IPS-18c (cell line): Measurements from ENCODE around the gene OTUB2.

Experiments used
- H3K4me3 ChIP-seq: 2 replicates; pipeline ENCODE4 v1.7.0; 2013; ENCODE audit warnings: low read depth, mild to moderate bottlenecking, low read length, moderate library complexity; ENCODE audit not compliant: insufficient read depth
- H3K9me3 ChIP-seq: one replicate; pipeline ENCODE4 v1.6.1; 2013; ENCODE audit warnings: mild to moderate bottlenecking, low read length, moderate library complexity; ENCODE audit not compliant: control insufficient read depth, insufficient read depth

Gene OTUB2

DNA sequence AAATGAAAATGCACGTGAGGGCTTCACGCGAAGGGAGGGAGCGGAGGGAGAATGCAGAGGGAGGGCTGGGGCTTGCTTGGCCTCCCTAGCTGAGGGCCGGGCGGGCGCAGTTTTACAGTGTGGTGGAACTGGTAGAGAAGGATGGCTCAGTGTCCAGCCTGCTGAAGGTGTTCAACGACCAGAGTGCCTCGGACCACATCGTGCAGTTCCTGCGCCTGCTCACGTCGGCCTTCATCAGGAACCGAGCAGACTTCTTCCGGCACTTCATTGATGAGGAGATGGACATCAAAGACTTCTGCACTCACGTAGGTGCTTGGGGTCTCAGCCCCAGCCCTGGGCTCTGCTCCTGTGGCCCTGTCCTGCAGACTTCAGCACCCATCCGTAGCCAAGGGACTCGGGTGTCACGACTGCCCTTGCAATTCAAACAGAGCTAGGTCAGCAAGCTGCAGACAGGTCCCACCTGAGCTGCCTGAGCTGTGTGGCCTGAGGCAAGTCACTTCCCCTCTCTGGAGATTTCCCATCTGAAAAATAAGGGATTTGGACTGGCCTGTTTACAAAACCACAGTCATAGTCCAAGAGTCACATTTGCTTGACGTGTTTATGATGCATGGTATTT, 18.4 kb downstream of the OTUB2 start:
- Histone ChIP-seq H3K4me3 (no peak overlapping the region), H3K9me3 (no peaks in the 10 kb centered on the region)

DNA sequence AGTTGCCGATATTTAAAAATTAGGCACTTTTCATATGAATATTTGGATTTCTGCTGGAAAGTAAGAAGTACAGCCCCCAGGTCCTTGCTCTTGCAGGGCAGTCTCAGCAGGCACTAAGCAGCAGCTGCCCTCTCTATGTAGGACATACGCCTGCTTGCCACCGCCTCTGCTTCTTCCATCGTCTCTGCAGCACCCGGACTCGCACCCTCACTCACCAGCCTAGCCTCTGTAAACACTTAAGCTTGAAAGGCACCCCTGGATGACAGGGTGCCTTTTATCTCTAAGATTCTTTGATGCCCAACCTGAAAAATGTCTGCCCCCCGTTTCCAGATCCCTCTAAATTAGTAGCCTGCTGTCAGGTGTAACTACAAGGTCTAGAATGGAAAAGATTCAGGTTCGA, 19.0 kb downstream of the OTUB2 start:
- no peak overlapping the region for H3K4me3 ChIP-seq
- no peaks in the 10 kb centered on the region for H3K9me3 ChIP-seq

DNA sequence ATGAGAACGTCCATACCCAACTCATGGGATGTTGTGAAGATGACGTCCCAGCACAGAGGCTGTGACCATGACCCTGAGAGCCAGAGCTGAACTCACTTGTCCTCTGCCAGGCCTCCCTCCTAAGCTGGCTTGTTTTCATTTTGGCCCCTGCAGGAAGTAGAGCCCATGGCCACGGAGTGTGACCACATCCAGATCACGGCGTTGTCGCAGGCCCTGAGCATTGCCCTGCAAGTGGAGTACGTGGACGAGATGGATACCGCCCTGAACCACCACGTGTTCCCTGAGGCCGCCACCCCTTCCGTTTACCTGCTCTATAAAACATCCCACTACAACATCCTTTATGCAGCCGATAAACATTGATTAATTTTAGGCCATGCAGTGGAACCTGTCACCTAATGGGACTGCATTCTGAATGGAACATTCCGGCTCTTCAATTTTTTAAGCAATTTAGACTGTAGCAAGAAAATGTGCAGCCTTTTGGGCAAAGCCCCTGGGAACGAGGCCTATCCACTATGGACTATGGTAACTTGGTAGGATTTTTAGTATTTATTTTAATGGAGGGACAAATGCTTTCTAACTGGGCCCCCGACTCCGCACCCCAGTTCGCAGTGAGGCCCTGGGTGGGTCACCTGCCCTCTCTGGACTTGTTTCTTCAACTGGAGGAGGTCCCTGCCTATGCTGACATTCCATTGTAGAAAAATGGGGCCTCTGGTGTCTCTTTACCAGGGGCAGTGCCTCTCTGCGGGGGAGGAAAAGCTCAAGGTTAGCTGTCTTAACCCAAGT, 19.6 kb downstream of the OTUB2 start:
- Histone ChIP-seq H3K9me3 (no peaks in the 10 kb centered on the region), H3K4me3 (no peak overlapping the region)

DNA sequence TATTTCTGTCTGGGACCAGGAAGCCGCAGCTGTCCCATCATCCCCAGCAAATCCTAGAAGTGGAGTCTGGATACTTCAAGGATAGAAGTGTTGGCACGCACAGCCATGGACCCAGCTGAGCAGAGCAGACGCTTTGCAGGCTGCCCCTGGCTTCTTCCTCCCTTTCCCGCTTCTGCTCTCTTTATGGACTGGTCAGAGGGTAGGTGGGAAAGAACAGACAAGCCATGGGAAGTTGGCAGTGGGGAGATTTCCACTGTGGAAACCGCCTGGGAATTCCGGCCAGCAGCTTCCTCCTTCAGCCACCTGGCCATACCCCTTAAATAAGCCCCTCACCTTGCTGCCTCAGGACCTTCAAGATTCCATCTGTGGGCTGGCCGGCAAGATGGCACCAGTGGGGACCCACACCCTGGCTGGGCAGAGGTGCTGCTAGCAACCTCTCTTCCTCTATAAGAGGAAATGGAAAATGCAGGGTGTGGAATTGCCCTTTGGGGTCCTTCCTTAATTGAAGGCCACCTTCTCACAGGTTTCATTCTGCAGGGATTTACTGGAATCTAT, 20.6 kb downstream of the OTUB2 start:
- H3K4me3 ChIP-seq, result no peak overlapping the region
- H3K9me3 ChIP-seq, result no peaks in the 10 kb centered on the region

DNA sequence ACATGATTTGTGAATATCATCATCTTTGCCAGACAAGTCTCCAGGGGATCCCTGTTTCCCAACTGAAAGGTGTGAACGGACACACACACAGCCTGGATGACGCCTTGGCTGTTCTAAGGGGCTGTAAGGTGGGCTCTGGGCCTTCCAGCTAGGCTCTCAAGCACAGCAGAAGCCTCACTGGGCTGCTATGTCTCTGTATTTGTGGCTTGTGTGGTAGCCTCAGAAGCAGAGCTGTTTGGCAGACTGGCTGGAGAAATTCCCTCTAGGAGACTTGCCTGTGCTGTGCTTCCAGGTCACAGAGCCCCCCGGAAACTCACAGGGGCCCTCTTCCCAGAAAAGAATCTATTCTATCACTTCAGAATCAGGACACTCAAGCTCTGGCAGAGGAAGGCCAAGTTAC, 21.4 kb downstream of the OTUB2 start:
- H3K4me3 ChIP-seq, result no peak overlapping the region

DNA sequence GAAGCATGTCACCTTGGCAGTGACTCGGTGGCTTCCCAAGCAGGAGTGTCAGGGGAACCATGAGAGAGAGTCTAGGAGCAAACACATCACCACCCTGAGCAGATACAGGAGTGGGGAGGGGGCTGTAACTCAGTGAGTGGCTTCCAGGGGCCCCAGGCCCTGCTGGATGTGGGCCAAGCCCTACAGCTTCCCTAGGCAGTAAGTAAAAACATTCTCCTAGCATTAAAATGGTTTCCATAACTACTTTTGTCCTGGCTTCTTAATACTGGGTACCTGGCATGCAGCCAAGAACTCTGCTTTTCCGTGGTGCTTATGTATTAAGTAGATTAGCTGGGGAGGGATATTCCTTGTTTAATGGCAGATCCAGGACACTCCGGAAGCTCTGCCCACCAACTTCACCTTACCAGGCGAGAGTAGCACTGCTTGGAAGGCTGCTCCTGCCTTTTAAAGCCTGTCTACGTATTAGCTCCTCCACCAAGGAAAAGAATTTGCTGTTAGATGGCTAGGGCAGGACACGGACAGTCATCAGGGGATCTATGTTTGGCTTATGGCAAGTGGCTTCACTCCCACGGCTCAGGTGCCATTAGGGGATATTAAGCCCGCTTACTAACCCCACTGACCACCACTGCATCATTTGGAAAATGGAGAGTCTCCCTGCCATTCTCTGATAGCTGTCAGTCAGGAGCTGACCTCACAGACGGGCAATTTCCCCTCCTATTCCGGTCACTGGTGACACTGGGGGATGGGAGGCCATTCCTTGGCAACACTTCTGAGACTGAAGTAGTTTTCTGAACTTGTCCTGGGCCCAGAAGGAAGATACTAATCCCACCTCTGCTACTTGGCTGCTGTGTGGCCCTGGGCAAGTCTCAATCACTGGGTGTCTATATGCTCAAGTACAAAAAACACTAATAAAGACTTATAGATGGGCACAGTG, 22.8 kb downstream of the OTUB2 start:
- Histone ChIP-seq H3K9me3 (no peaks in the 10 kb centered on the region), H3K4me3 (no peak overlapping the region)

More for the DNA sequence above, 21.4 kb downstream of the OTUB2 start:
- H3K9me3 ChIP-seq, result no peaks in the 10 kb centered on the region

DNA sequence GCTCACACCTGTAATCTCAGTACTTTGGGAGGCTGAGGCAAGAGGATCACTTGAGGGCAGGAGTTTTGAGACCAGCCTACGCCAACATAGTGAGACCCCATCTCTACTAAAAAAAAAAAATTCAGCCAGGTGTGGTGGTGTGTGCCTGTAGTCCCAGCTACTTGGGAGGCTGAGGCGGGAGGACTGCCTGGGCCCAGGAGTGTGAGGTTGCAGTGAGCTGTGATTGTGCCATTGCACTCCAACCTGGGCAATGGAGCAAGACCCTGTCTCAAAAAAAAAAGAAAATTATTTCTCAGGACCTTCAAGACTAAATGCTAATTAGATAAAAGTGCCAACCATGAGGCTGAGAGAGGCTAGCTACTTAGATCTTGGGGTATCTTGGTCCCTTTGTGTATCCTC, 23.5 kb downstream of the OTUB2 start:
- H3K4me3 ChIP-seq, result no peak overlapping the region
- H3K9me3 ChIP-seq, result no peaks in the 10 kb centered on the region

DNA sequence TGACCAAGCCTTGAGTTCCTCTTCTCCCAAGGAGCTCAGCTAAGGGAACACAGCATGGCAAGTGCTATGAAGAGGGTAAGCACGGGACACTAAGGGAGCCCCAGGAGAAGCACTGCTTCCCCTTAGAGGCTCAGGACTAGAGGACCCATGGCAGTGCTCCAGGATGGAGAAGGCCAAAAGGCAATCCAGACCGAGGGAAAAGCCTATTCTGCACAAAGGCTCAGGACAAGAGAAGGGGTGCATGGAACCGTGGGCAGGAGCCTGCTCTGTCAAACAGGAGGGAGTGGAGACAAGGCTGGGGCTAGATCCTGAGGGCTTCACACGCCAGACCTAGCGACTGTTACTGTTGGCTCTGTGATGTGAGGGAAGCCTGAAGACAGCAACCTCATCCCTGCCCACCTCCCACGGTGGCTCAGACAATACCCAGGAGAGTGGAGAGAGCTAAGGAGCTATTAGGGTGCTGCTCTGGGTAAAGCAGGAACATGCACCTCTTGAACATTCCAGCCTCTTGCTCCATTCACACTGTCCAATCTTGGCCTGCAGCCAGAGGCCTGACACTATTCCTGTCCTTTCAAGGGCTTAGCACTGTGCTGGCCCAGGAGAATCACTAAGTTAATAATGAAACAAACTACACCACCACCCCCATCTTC, 24.2 kb downstream of the OTUB2 start:
- Histone ChIP-seq H3K4me3 (no peak overlapping the region), H3K9me3 (no peaks in the 10 kb centered on the region)

DNA sequence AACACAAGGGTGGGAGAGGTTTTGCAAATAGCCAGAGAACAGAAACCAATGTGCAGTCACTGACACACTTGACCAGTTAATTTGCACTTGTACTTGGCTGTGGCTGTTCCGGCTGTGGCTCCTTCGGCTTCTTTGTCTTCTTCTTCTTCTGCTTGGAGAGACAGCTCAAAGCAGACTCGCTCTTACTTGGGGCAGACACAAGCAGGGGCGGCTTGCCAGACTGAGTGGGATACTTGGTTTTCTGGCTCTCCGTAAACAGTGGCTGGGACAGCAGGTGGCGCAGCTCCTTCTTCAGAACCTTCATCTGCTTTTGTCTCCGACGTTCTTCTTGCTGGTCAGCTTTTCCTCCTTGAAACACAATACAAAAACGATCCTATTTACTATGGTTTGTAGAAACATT, 25.0 kb downstream of the OTUB2 start:
- H3K4me3 ChIP-seq, result no peak overlapping the region

DNA sequence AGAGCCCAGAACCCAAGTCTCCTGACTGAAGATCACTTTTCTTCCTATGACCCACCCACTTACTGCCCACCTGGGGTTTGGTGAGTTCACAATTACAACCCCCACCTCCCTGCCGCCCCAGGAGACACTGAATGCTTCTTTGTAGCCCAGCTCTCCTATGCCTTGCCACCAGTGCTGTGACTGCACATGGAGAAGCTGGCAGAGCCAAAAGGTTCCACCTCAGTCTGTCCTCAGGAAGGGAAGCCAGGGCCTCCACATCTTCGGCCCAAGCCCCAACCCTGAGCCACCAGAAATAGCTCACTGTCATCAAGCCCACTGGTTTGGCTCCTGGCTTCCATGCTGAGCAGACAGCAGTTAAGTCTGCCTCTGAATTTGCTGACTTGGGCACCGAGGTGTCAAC, 25.6 kb downstream of the OTUB2 start:
- no peaks in the 10 kb centered on the region for H3K9me3 ChIP-seq

More for the DNA sequence above, 25.0 kb downstream of the OTUB2 start:
- H3K9me3 ChIP-seq, result no peaks in the 10 kb centered on the region

DNA sequence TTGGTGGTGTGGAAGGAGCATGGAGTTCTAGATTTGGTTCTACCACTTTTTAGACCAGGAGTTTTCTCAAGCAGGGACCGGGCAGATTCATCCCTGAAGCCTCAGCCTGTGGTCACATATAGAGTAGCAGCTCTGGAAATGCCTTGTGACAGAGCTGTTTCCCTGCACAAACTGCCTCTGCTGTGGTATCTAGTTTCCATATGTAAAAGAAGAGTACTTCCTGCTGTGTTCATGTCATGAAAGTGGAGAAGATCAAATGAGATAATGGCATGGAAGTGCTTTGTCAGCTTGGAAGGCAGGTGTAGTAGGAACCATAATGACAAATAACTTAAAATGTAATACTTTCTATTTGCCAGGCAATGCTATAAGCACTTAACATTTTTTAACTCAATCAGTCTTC, 26.1 kb downstream of the OTUB2 start:
- H3K9me3 ChIP-seq, result no peaks in the 10 kb centered on the region

More for the DNA sequence above, 25.6 kb downstream of the OTUB2 start:
- no peak overlapping the region for H3K4me3 ChIP-seq

DNA sequence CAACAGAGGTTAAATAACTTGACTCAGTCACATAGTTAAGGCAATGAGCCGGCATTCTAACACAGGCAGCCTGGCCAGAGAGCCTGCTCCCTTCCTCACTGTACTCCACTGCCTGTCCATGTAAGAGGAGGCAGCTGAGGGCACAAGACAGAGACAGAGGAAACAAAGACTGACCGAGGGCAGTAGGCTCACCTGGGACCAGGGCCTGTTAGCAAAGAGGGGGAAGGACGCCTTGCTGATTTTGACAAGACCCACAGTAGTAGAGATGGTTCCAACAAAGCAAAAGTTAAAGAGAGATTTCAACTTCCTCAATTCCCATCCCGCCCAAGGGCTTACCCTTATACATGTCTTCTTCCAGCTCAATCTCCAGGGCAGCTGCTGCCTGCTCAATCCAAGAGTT, 26.5 kb downstream of the OTUB2 start:
- Histone ChIP-seq H3K9me3 (no peaks in the 10 kb centered on the region), H3K4me3 (no peak overlapping the region)

More for the DNA sequence above, 26.1 kb downstream of the OTUB2 start:
- no peak overlapping the region for H3K4me3 ChIP-seq

DNA sequence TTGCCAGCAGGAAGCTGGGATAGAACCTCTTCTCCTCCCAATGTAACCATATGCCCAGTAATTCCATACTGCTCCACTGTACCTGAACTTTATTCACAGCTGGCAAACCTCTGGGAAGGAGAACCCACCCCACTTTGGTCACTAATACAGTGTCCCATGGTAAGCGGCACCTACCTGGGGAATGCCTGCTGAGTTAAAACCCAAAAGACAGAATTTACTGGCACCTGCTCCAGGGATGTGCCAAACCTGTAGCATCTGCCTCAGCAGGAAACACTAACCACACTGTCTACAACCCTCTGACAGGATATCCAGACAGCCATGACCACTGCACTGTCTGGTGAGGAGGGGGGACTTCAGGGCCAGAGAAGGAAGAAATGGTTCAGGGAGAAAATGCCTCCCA, 28.3 kb downstream of the OTUB2 start:
- H3K4me3 ChIP-seq, result no peak overlapping the region
- H3K9me3 ChIP-seq, result no peaks in the 10 kb centered on the region

DNA sequence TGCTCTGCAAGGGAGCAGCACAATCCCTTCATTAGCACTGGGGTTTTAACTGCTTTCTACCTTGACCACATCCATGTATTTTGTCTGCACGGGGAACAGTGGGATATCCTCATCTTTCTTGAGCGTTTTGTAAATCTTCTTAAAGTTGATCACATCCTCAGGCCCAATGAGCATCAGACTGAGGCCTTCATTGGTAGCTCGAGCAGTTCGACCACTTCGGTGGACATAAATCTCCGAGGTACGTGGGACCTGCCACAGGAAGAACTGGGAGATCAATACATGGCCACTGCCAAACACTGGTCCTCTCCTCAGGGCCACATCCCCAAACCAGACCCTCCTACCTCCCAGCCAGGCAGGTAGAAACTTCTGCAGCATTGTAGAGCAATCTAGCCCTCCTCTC, 28.8 kb downstream of the OTUB2 start:
- Histone ChIP-seq H3K9me3 (no peaks in the 10 kb centered on the region), H3K4me3 (no peak overlapping the region)

DNA sequence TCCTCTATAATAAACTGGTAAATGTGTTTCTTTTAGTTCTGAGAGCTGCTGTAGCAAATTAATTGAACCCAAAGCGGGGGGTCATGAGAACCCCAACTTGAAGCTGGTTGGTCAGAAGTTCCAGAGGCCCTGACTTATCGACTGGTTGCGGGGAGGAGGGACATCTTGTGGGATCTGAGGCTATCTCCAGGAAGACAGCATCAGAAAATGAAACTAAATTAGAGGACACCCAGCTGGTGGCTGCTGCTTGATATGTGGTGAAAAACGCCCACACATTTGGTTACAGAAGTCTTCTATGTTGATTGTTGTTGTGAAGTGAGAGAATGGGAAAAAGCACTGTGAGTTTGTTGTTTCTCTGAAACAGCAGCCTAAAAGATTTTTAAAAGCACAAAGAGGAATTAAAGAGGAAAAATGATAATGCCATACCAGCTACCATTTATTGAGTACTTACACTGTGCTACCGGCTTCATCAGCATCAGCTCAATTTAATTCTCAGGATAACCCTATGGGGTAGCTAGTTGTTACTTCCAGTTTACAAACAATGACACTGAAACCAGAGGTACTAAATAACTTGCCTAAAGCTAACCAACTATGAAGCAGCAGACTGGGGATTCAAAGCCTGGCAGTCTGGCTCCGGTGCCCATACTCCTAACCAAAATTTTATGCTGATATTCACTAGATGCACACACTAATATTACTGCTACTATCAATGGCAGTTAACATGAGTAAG, 30.6 kb downstream of the OTUB2 start:
- no peak overlapping the region for H3K4me3 ChIP-seq
- H3K9me3 ChIP-seq, result no peaks in the 10 kb centered on the region

DNA sequence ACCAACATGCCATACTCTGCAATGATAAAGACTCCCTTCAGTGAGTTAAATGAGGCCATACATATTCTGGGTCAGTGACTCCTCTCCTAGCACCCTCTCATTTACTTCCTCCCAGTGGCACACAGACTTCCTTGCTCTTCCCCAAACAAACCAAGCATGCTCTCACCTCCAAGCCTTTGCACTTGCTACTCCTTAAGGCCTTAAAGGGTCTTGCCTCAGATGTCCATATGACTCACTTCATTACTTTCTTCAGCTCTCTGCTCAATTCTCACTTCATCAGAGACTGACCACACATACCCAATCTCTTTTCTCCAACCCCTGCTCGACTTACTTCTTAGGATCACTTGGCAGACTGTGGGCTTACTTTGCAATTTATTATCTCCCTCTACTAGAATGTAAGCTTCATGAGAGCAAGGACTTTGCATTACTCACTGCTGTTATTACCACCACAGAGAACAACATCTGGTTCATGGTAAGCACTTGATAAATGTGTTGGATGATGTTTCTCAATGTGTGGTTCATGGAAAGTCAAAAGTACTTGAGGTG, 32.1 kb downstream of the OTUB2 start:
- Histone ChIP-seq H3K9me3 (no peaks in the 10 kb centered on the region), H3K4me3 (no peak overlapping the region)
